ENCODE results near the gene RILPL1. TPM values are rescaled to one million over a fixed set of nuclear protein-coding genes. Genes with fewer than 3 reads are reported as not detected.
A peak's percentile ranks its signal among the peaks of the same experiment; 100 is the strongest.
"Not testable (repeated sequence)": the region's sequence is repeated elsewhere in the genome, so short reads cannot be mapped to it uniquely, and the experiment has no call there.

Gene RILPL1, protein sequence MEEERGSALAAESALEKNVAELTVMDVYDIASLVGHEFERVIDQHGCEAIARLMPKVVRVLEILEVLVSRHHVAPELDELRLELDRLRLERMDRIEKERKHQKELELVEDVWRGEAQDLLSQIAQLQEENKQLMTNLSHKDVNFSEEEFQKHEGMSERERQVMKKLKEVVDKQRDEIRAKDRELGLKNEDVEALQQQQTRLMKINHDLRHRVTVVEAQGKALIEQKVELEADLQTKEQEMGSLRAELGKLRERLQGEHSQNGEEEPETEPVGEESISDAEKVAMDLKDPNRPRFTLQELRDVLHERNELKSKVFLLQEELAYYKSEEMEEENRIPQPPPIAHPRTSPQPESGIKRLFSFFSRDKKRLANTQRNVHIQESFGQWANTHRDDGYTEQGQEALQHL
- 10 to 100 TPM; 10.8 to 46.1 (median 24.3) TPM for total RNA-seq

GRCh38 chr12:123533672-123534643 is at the start of gene RILPL1:
RILPL1 (minus strand) TSS chr12:123533719; CDS start chr12:123533482, 237 bp downstream.
- Histone ChIP-seq H3K27me3 (no peaks in the 10 kb centered on the region), H3K36me3 (no peaks in the 10 kb centered on the region), H3K27ac (peak within 1 kb of the TSS; percentile 69 to 97 (median 92)), H3K4me1 (peaks cover 0 to 47% (median 15%) of the 10 kb centered on the region in 3 donors), H3K9me3 (no peaks in the 10 kb centered on the region), H3K4me3 (peak within 1 kb of the TSS; percentile 57 to 84)
- 5% methylated on average over 4 of the region's 114 CpGs; no CpG with 5 or more reads in 1 of the 2 donors for WGBS, 2 donors (ENCODE audit: low coverage in 1 of 2)
- ATAC-seq, result peak; percentile 79
- TF ChIP-seq EP300 (IDR thresholded peaks at IDR 0.05) (no peak), CTCF (IDR thresholded peaks at IDR 0.05) (peak in 3 of 4 experiments; percentile 34 to 43 (median 38)), POLR2A (IDR thresholded peaks at IDR 0.05) (peak; percentile 17 to 21), POLR2AphosphoS5 (IDR thresholded peaks at IDR 0.05) (no peak)

- TF ChIP-seq POLR2AphosphoS5 (IDR thresholded peaks at IDR 0.05) (no peak), EP300 (IDR thresholded peaks at IDR 0.05) (no peak)
Observed at GRCh38 chr12:123580772-123581171, 47.3 kb upstream of the RILPL1 start.

DNA sequence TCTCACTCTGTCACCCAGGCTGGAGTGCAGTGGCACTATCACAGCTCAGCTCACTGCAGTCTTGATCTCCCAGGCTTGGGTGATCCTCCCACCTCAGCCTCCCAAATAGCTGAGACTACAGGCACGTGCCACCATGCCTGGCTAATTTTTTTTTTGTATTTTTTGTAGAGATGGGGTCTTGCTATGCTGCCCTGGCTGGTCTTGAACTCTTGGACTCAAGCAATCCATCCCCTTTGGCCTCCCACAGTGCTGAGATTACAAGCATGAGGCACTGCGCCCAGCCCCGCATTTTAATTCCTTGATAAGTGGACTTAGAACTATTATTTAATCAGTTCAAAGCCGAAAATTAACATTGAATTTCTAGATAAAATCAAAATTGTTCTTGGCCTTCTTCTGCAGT is 45.3 kb upstream of the RILPL1 start:
- H3K36me3 ChIP-seq, H3K9me3 ChIP-seq, H3K4me3 ChIP-seq, H3K27ac ChIP-seq, H3K27me3 ChIP-seq, ATAC-seq: not testable (repeated sequence)
- WGBS, 2 donors (ENCODE audit: low coverage in 1 of 2), result 86 to 95% methylated on average over 3 to 4 of the region's 4 CpGs
- H3K4me1 ChIP-seq, result peaks cover 2 to 23% (median 14%) of the 10 kb centered on the region in 3 donors

More at GRCh38 chr12:123580772-123581171, 47.3 kb upstream of the RILPL1 start:
- ATAC-seq, result no peak
- Histone ChIP-seq H3K36me3 (no peaks in the 10 kb centered on the region), H3K27ac (no peak overlapping the region), H3K27me3 (no peaks in the 10 kb centered on the region), H3K4me1 (peaks cover 2 to 32% (median 20%) of the 10 kb centered on the region in 3 donors), H3K9me3 (no peaks in the 10 kb centered on the region), H3K4me3 (no peak overlapping the region)
- WGBS, 2 donors (ENCODE audit: low coverage in 1 of 2), result 91 to 93% methylated on average over 4 of the region's 4 CpGs

DNA sequence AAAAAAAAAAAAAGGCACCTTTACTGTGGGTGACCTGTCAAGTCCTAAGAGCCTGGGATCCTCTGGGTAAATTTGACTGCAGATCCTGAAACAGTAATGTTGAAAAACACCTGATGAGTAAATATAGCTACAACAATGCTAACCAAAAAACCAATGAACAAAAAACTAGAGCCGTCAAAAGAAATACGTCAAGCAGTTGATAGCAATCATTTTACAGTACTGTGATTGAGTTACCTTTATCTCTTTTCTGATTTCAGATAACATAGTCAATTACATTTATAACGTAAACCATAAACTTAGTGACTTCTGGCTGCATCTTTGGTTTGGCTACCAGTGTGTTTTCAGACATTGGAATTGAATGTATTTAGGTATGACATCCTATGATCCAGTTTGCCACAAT is 44.7 kb upstream of the RILPL1 start:
- 90% methylated on average over 3 of the region's 3 CpGs for WGBS, 2 donors (ENCODE audit: low coverage in 1 of 2)
- no peak for ATAC-seq
- Histone ChIP-seq H3K4me3 (no peak overlapping the region), H3K9me3 (no peaks in the 10 kb centered on the region), H3K4me1 (peaks cover 2 to 19% (median 11%) of the 10 kb centered on the region in 3 donors), H3K27ac (no peak overlapping the region), H3K36me3 (no peaks in the 10 kb centered on the region), H3K27me3 (no peaks in the 10 kb centered on the region)
- no peak for TF ChIP-seq POLR2AphosphoS5 (IDR thresholded peaks at IDR 0.05)
- no peak for TF ChIP-seq CTCF (IDR thresholded peaks at IDR 0.05)
- TF ChIP-seq EP300 (IDR thresholded peaks at IDR 0.05), result no peak
- TF ChIP-seq POLR2A (IDR thresholded peaks at IDR 0.05), result no peak

DNA sequence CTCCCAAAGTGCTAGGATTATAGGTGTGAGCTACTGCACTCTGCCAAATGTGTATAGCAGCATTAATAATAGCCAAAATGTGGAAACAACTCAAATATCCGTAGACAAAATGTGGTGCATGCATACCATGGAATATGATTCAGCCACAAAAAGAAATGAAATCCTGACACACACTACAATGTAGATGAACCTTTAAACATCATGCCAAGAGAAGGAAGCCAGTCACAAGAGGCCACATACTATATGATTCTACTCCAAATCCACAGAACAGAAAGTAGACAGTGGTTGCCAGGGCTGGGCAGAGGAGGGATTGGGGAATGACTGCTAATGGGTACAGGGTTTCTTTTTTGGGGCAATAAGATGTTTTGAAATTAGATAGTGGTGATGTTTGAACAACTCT is 43.1 kb upstream of the RILPL1 start:
- H3K4me1 ChIP-seq, result peaks cover 0 to 3% (median 0%) of the 10 kb centered on the region in 3 donors
- ATAC-seq, result no peak
- H3K27me3 ChIP-seq, result no peaks in the 10 kb centered on the region
- H3K4me3 ChIP-seq, result no peak overlapping the region
- H3K9me3 ChIP-seq, result no peaks in the 10 kb centered on the region
- 100% methylated on average over 1 of the region's 1 CpG; no CpG with 5 or more reads in 1 of the 2 donors for WGBS, 2 donors (ENCODE audit: low coverage in 1 of 2)
- no peaks in the 10 kb centered on the region for H3K36me3 ChIP-seq
- no peak overlapping the region for H3K27ac ChIP-seq
- TF ChIP-seq POLR2A (IDR thresholded peaks at IDR 0.05) (no peak), CTCF (IDR thresholded peaks at IDR 0.05) (no peak), POLR2AphosphoS5 (IDR thresholded peaks at IDR 0.05) (no peak), EP300 (IDR thresholded peaks at IDR 0.05) (no peak)

Data from gastroesophageal sphincter (tissue), 4 donors.